ENCODE data around the gene MYO1F.
A peak's percentile ranks its signal among the peaks of the same experiment; 100 is the strongest.

The MYO1F gene

DNA sequence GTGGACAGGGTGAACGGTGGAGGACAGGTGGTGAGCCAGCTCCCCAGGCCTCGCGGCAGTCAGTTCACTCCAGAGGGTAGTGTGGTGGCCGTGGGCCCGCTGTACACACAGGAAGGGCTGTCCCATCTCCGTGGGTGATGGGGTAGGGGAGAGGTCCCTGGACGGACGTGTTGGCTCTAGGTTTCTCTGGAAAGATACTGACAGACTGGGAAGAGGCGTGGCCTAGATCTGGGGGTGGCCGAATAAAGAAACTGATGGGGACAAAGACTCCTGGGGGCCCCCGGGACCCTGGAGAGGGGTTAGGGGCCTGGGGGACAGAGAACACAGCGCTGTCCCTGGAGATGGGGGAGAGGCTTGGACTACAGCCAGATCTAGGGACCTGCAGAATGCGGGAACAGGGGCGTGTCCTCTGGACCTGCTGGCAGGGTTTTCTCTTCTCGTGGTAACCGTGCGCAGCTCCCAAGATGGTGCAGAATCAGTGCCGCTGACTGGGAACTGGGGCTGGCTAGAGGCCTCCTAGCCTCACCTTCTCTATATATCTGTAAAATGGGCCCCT, 70.8 kb downstream of the MYO1F start:
- no peak for TF ChIP-seq FOXM1 (IDR thresholded peaks at IDR 0.05; ENCODE audit: borderline replicate concordance, low read depth)

DNA sequence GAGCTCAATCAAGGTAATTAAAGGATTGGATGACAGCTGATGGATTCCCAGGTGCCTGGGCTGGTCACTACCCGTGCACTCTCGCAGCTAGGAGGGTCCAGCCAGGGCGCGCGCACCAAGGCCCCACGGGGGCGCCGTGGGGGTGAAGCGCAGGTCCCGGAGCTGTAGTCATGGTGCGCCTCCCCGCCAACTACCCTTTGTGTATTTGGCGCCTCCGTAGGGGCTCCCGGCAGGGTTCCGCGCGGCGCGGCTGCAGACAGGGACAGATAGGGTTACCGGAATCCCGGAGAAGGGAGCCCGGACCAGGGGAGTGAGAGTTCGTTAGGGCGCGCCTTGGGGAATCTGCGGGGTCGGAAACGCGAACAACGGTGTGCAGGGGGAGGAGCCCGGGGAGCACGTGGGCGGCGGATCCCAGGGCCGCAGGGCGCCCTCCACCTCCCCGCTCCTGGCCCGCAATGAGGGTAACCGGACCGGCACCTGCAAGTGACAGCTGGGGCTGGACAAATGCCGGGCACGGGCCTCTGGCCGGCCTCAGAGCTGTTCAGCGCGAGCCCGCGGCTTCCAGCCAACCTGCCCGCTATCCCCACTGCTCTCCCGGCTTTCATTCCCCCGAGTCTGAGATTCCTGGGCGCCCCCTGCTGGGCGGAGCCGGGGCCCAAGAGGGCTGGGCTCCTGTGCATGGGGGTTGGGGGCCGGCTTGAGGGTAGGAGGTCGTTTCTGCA, 71.4 kb downstream of the MYO1F start:
- TF ChIP-seq, protein P1, sequence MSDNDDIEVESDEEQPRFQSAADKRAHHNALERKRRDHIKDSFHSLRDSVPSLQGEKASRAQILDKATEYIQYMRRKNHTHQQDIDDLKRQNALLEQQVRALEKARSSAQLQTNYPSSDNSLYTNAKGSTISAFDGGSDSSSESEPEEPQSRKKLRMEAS (IDR thresholded peaks at IDR 0.05), result peak; percentile 81
- peak; percentile 61 for TF ChIP-seq EGR1 (IDR thresholded peaks at IDR 0.05)
- TF ChIP-seq FOXM1 (IDR thresholded peaks at IDR 0.05; ENCODE audit: borderline replicate concordance, low read depth), result no peak
- TF ChIP-seq NFIC (IDR thresholded peaks at IDR 0.05), result 0 out of 2 replicates have a peak, but pooled peaks have one; percentile 37
- no peak for TF ChIP-seq EP300 (IDR thresholded peaks at IDR 0.05; ENCODE audit: borderline replicate concordance)
- peak; percentile 84 for TF ChIP-seq ZBTB7A (IDR thresholded peaks at IDR 0.05; ENCODE audit: low read depth)
- TF ChIP-seq, protein P2, sequence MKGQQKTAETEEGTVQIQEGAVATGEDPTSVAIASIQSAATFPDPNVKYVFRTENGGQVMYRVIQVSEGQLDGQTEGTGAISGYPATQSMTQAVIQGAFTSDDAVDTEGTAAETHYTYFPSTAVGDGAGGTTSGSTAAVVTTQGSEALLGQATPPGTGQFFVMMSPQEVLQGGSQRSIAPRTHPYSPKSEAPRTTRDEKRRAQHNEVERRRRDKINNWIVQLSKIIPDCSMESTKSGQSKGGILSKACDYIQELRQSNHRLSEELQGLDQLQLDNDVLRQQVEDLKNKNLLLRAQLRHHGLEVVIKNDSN (IDR thresholded peaks at IDR 0.05), result peak; percentile 74
- no peak for TF ChIP-seq CREB1 (IDR thresholded peaks at IDR 0.05; ENCODE audit: low read depth)
- TF ChIP-seq CEBPB (IDR thresholded peaks at IDR 0.05), result no peak
- TF ChIP-seq, protein P3, sequence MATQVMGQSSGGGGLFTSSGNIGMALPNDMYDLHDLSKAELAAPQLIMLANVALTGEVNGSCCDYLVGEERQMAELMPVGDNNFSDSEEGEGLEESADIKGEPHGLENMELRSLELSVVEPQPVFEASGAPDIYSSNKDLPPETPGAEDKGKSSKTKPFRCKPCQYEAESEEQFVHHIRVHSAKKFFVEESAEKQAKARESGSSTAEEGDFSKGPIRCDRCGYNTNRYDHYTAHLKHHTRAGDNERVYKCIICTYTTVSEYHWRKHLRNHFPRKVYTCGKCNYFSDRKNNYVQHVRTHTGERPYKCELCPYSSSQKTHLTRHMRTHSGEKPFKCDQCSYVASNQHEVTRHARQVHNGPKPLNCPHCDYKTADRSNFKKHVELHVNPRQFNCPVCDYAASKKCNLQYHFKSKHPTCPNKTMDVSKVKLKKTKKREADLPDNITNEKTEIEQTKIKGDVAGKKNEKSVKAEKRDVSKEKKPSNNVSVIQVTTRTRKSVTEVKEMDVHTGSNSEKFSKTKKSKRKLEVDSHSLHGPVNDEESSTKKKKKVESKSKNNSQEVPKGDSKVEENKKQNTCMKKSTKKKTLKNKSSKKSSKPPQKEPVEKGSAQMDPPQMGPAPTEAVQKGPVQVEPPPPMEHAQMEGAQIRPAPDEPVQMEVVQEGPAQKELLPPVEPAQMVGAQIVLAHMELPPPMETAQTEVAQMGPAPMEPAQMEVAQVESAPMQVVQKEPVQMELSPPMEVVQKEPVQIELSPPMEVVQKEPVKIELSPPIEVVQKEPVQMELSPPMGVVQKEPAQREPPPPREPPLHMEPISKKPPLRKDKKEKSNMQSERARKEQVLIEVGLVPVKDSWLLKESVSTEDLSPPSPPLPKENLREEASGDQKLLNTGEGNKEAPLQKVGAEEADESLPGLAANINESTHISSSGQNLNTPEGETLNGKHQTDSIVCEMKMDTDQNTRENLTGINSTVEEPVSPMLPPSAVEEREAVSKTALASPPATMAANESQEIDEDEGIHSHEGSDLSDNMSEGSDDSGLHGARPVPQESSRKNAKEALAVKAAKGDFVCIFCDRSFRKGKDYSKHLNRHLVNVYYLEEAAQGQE (IDR thresholded peaks at IDR 0.05; ENCODE audit: low read depth), result no peak
- peak; percentile 50; the same call in 1 of the 2 replicates for TF ChIP-seq TCF12 (IDR thresholded peaks at IDR 0.05; ENCODE audit: low read depth)
- TF ChIP-seq YY1 (IDR thresholded peaks at IDR 0.05; ENCODE audit: low read depth), result no peak
- no peak for TF ChIP-seq TAF1 (IDR thresholded peaks at IDR 0.05; ENCODE audit: low read depth)
- TF ChIP-seq TEAD4 (IDR thresholded peaks at IDR 0.05), result peak; percentile 22; the same call in 1 of the 2 replicates
- TF ChIP-seq RAD21 (IDR thresholded peaks at IDR 0.05; ENCODE audit: low read depth), result peak; percentile 65

DNA sequence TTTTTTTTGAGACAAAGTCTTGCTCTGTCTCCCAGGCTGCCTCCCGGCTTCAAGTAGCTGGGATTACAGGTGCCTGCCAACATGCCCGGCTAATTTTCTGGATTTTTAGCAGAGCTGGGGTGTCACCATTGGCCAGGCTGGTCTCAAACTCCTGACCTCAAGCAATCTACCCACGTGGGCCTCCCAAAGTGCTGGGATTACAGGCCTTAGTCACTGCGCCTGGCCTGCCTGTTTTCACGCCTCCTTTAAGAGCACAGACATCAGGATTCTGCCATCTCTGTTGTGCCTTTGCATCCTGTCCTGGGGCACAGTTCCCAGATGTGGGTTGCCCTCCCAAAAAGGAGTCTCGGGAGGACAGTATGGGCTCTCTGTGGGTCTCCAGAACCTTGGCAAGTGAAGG, 72.3 kb downstream of the MYO1F start:
- no peak for TF ChIP-seq EP300 (IDR thresholded peaks at IDR 0.05; ENCODE audit: borderline replicate concordance)
- TF ChIP-seq CREB1 (IDR thresholded peaks at IDR 0.05; ENCODE audit: low read depth), result no peak
- TF ChIP-seq, protein P3 (IDR thresholded peaks at IDR 0.05; ENCODE audit: low read depth), result no peak

DNA sequence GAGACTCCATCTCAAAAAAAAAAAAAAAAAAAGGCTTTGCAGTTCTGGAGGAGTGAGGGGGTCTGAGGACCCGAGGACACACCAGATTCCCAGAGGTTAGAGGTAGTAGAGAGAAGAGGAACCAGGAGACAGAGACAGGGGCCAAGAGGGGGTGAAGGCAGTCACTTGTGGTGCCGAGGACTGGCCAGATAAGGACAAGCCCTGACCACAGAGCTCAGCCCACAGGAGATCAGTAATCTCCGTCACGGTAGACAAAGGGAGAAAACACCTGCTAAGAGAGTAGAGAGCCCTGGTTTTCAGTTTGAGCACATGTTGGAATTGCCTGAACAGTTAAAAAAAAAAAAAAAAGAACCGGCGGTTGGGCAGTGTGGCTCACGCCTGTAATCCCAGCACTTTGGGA, 73.1 kb downstream of the MYO1F start:
- TF ChIP-seq ZBTB7A (IDR thresholded peaks at IDR 0.05; ENCODE audit: low read depth), result no peak

DNA sequence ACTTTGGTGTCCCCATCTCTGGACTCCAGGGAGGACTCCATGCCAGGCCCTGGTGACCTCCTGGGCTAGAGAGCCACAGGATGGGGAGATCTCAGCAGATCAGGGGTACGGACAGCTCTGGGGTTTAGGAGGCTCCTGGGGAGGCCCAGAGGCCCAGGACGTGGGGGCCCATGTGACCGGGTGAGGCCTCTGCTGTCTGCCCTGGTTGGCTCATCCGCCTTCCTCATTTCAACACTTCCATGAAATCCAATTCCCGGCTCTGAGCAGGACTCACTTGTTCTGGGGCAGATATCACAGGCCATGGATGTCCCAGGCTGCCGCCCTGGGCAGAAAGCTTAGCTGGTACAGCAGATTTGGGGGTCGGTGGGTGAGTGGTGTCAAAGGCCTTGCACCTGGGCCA, 73.7 kb downstream of the MYO1F start:
- TF ChIP-seq FOXM1 (IDR thresholded peaks at IDR 0.05; ENCODE audit: borderline replicate concordance, low read depth) (no peak), YY1 (IDR thresholded peaks at IDR 0.05; ENCODE audit: low read depth) (no peak), RAD21 (IDR thresholded peaks at IDR 0.05; ENCODE audit: low read depth) (no peak), NFIC (IDR thresholded peaks at IDR 0.05) (no peak)

DNA sequence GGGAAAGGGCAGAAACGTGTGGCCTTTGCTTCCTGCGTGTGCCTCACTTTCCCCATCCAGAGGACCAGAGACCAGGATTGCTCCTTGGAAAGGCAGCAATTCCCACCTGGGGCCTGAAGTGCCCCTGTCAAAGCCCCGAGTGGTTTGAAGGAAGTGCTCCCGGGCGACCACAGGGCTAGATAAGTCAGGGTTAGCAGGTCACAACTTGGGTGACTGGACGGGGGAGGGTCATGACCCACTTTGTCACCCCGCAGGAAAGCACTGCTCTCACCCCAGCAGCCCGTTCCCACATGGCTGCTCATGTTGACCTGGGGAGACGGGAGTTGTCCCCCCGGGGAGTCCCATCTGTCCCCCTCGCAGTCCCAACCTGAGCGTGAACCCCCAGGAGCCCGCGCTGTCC, 75.3 kb downstream of the MYO1F start:
- TF ChIP-seq ZBTB7A (IDR thresholded peaks at IDR 0.05; ENCODE audit: low read depth) (no peak), TEAD4 (IDR thresholded peaks at IDR 0.05) (no peak), EGR1 (IDR thresholded peaks at IDR 0.05) (no peak), FOXM1 (IDR thresholded peaks at IDR 0.05; ENCODE audit: borderline replicate concordance, low read depth) (no peak), RAD21 (IDR thresholded peaks at IDR 0.05; ENCODE audit: low read depth) (no peak), NFIC (IDR thresholded peaks at IDR 0.05) (no peak), TCF12 (IDR thresholded peaks at IDR 0.05; ENCODE audit: low read depth) (no peak), EP300 (IDR thresholded peaks at IDR 0.05; ENCODE audit: borderline replicate concordance) (no peak), CEBPB (IDR thresholded peaks at IDR 0.05) (no peak), CREB1 (IDR thresholded peaks at IDR 0.05; ENCODE audit: low read depth) (no peak), YY1 (IDR thresholded peaks at IDR 0.05; ENCODE audit: low read depth) (no peak)
- TF ChIP-seq, protein P3 (IDR thresholded peaks at IDR 0.05; ENCODE audit: low read depth), result no peak
- TF ChIP-seq, protein P2 (IDR thresholded peaks at IDR 0.05), result no peak
- TF ChIP-seq, protein P1 (IDR thresholded peaks at IDR 0.05), result no peak

All from Ishikawa (cell line).